ENCODE measurements around the gene PLXNC1.

Gene PLXNC1

DNA sequence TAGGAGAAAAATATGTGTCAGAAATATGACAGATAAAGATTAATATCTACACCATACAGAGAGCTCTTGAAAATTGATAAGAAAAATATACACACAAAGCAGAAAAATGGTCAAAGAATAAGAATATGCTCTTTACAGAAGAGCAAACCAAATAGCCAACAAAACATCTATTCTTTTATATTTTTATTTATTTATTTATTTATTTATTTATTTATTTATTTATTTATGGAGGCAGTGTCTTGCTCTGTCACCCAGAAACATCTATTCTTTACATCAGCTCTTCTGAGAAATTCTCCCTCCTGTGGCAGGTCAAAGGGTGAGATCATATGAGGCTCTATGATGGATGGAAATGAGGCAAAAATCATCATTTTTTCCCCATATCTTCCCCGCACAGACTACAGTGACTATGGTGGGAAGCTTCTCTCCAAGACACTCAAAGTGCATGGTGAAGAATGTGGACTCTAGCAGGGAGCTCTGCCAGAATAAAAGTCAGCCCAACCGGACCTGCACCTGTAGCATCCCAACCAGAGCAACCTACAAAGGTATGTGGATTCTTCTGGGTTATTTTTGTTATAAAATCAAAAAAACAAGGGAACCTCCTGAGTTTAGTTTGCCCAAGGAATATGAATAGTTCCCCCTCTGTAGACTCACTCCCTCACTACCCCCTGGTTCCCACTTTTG, 71.4 kb downstream of the PLXNC1 start:
- H3K27ac ChIP-seq (ENCODE audit: low read depth, low read length, poor library complexity, severe bottlenecking) = no peak overlapping the region
- H3K4me2 ChIP-seq (ENCODE audit: low read length) = no peak overlapping the region
- no peaks in the 10 kb centered on the region for H3K9me3 ChIP-seq (ENCODE audit: low read length)
- no peak for TF ChIP-seq EZH2 (IDR thresholded peaks at IDR 0.05; ENCODE audit: borderline replicate concordance, low read length)
- TF ChIP-seq, protein P1, sequence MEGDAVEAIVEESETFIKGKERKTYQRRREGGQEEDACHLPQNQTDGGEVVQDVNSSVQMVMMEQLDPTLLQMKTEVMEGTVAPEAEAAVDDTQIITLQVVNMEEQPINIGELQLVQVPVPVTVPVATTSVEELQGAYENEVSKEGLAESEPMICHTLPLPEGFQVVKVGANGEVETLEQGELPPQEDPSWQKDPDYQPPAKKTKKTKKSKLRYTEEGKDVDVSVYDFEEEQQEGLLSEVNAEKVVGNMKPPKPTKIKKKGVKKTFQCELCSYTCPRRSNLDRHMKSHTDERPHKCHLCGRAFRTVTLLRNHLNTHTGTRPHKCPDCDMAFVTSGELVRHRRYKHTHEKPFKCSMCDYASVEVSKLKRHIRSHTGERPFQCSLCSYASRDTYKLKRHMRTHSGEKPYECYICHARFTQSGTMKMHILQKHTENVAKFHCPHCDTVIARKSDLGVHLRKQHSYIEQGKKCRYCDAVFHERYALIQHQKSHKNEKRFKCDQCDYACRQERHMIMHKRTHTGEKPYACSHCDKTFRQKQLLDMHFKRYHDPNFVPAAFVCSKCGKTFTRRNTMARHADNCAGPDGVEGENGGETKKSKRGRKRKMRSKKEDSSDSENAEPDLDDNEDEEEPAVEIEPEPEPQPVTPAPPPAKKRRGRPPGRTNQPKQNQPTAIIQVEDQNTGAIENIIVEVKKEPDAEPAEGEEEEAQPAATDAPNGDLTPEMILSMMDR (IDR thresholded peaks at IDR 0.05; ENCODE audit: low read length) = no peak
- no peak overlapping the region for H3K9ac ChIP-seq (ENCODE audit: low read length)
- no peaks in the 10 kb centered on the region for H3F3A ChIP-seq (ENCODE audit: insufficient read depth, low read length)
- H4K20me1 ChIP-seq (ENCODE audit: insufficient read depth, low read length) = no peaks in the 10 kb centered on the region
- H3K4me1 ChIP-seq (ENCODE audit: insufficient read depth, low read length, severe bottlenecking) = no peaks in the 10 kb centered on the region
- no peak overlapping the region for H2AFZ ChIP-seq (ENCODE audit: low read length)
- H3K36me3 ChIP-seq (ENCODE audit: insufficient read depth, low read length) = no peaks in the 10 kb centered on the region
- no peaks in the 10 kb centered on the region for H3K79me2 ChIP-seq (ENCODE audit: insufficient read depth, low read length)
- no peaks in the 10 kb centered on the region for H3K9me2 ChIP-seq (ENCODE audit: low read depth, low read length)
- no peaks in the 10 kb centered on the region for H3K27me3 ChIP-seq (ENCODE audit: insufficient read depth, low read length)
- no peak overlapping the region for H3K4me3 ChIP-seq (ENCODE audit: low read depth, low read length, poor library complexity, severe bottlenecking)

DNA sequence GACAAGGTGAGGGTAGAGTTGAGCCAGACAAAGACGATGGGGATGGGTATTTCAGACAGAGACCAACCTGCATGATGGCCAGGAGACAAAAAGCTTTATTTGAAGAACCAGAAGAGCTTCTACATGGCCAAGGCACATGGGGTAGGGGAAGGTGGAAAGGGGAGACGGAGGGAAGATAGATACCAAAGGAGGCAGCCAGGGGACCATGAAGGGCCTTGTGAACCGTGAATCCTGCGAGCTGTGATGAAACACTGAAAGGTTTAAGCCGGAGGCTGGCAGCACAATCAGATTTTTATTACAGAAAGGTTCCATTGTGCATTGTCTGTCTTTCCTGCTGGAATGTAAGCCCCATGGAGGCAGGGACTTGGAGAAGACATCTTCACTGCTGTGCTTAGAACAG, 72.4 kb downstream of the PLXNC1 start:
- no peaks in the 10 kb centered on the region for H3K79me2 ChIP-seq (ENCODE audit: insufficient read depth, low read length)

DNA sequence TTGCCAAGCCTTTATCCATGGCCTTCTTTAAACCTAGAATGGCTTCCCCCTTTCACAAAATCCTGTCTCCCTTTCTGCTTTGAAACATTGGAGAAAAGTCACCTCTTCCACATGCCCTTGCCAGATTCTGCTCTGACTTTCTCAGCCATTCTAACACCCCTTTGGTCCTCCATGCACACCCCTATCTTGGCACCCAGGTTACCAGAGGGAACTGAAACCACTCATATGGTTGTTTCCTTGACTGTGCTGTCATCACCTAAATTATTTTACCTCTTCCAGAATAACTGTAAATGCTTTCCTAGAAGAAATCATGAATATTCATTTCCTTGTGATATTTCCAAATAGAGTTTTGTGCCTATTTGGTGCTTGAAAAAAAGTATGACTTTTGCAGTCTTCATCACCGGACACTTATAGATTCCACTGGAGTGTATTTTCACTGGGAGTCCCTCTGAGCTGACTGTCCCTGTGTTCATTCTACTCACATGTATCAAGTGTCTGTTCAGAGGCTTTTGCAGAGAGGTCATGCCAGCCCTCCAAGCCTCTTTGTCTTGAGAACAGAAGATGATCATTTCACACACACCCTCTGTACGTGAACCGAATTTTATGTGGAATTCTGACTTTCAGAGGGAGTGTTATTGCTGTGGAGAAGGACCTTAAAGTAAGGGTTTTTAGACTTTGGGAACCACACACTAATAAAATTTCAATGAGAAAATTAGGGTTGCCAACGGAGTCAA, 74.1 kb downstream of the PLXNC1 start:
- Histone ChIP-seq H3K4me3 (ENCODE audit: low read depth, low read length, poor library complexity, severe bottlenecking) (no peak overlapping the region), H2AFZ (ENCODE audit: low read length) (no peak overlapping the region), H3K36me3 (ENCODE audit: insufficient read depth, low read length) (no peaks in the 10 kb centered on the region), H3K27ac (ENCODE audit: low read depth, low read length, poor library complexity, severe bottlenecking) (no peak overlapping the region), H4K20me1 (ENCODE audit: insufficient read depth, low read length) (no peaks in the 10 kb centered on the region), H3K9me2 (ENCODE audit: low read depth, low read length) (no peaks in the 10 kb centered on the region), H3K79me2 (ENCODE audit: insufficient read depth, low read length) (no peaks in the 10 kb centered on the region), H3K9ac (ENCODE audit: low read length) (no peak overlapping the region), H3K9me3 (ENCODE audit: low read length) (no peaks in the 10 kb centered on the region), H3F3A (ENCODE audit: insufficient read depth, low read length) (no peaks in the 10 kb centered on the region), H3K4me2 (ENCODE audit: low read length) (no peak overlapping the region), H3K4me1 (ENCODE audit: insufficient read depth, low read length, severe bottlenecking) (no peaks in the 10 kb centered on the region), H3K27me3 (ENCODE audit: insufficient read depth, low read length) (peaks cover 5% of the 10 kb centered on the region; the same call in 1 of the 2 replicates)
- TF ChIP-seq, protein P1 (IDR thresholded peaks at IDR 0.05; ENCODE audit: low read length) = no peak
- TF ChIP-seq EZH2 (IDR thresholded peaks at IDR 0.05; ENCODE audit: borderline replicate concordance, low read length) = no peak

More for the DNA sequence above, 72.4 kb downstream of the PLXNC1 start:
- Histone ChIP-seq H3K27me3 (ENCODE audit: insufficient read depth, low read length) (peaks cover 2% of the 10 kb centered on the region; the same call in 1 of the 2 replicates), H3K4me1 (ENCODE audit: insufficient read depth, low read length, severe bottlenecking) (no peaks in the 10 kb centered on the region), H3K36me3 (ENCODE audit: insufficient read depth, low read length) (no peaks in the 10 kb centered on the region), H3F3A (ENCODE audit: insufficient read depth, low read length) (no peaks in the 10 kb centered on the region), H2AFZ (ENCODE audit: low read length) (no peak overlapping the region), H3K4me2 (ENCODE audit: low read length) (no peak overlapping the region), H3K27ac (ENCODE audit: low read depth, low read length, poor library complexity, severe bottlenecking) (no peak overlapping the region), H3K4me3 (ENCODE audit: low read depth, low read length, poor library complexity, severe bottlenecking) (no peak overlapping the region), H3K9me3 (ENCODE audit: low read length) (no peaks in the 10 kb centered on the region), H3K9ac (ENCODE audit: low read length) (no peak overlapping the region), H4K20me1 (ENCODE audit: insufficient read depth, low read length) (no peaks in the 10 kb centered on the region), H3K9me2 (ENCODE audit: low read depth, low read length) (no peaks in the 10 kb centered on the region)
- no peak for TF ChIP-seq EZH2 (IDR thresholded peaks at IDR 0.05; ENCODE audit: borderline replicate concordance, low read length)
- TF ChIP-seq, protein P1 (IDR thresholded peaks at IDR 0.05; ENCODE audit: low read length) = no peak

All from OCI-LY1 (cell line).